ENCODE data around the gene SLC5A5.

DNA sequence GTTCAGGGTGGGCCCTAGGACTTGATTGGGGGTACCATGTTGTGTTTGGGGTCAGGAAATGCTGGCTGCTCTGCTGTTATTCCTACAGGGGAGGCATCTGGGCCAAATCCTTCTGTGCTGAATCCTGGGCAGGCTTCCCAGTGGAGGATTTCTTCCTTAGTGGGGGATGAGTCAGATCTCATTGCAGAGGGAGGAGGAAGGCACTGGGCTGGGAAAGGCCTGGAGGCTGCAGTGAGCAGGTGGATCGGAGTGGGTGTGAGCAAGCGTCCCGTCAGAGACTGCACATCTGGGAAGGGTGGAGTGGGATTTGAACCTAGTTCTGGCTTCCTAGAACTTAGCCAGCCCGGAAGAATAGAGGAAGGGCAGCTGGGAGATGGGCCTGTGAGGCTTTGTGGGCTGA, 72.6 kb downstream of the SLC5A5 start:
- TF ChIP-seq TBL1XR1 (IDR thresholded peaks at IDR 0.05; ENCODE audit: low read depth, low read length): no peak
- TF ChIP-seq, protein P1, sequence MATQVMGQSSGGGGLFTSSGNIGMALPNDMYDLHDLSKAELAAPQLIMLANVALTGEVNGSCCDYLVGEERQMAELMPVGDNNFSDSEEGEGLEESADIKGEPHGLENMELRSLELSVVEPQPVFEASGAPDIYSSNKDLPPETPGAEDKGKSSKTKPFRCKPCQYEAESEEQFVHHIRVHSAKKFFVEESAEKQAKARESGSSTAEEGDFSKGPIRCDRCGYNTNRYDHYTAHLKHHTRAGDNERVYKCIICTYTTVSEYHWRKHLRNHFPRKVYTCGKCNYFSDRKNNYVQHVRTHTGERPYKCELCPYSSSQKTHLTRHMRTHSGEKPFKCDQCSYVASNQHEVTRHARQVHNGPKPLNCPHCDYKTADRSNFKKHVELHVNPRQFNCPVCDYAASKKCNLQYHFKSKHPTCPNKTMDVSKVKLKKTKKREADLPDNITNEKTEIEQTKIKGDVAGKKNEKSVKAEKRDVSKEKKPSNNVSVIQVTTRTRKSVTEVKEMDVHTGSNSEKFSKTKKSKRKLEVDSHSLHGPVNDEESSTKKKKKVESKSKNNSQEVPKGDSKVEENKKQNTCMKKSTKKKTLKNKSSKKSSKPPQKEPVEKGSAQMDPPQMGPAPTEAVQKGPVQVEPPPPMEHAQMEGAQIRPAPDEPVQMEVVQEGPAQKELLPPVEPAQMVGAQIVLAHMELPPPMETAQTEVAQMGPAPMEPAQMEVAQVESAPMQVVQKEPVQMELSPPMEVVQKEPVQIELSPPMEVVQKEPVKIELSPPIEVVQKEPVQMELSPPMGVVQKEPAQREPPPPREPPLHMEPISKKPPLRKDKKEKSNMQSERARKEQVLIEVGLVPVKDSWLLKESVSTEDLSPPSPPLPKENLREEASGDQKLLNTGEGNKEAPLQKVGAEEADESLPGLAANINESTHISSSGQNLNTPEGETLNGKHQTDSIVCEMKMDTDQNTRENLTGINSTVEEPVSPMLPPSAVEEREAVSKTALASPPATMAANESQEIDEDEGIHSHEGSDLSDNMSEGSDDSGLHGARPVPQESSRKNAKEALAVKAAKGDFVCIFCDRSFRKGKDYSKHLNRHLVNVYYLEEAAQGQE (IDR thresholded peaks at IDR 0.05; ENCODE audit: low read depth, low read length): no peak
- TF ChIP-seq, protein P2, sequence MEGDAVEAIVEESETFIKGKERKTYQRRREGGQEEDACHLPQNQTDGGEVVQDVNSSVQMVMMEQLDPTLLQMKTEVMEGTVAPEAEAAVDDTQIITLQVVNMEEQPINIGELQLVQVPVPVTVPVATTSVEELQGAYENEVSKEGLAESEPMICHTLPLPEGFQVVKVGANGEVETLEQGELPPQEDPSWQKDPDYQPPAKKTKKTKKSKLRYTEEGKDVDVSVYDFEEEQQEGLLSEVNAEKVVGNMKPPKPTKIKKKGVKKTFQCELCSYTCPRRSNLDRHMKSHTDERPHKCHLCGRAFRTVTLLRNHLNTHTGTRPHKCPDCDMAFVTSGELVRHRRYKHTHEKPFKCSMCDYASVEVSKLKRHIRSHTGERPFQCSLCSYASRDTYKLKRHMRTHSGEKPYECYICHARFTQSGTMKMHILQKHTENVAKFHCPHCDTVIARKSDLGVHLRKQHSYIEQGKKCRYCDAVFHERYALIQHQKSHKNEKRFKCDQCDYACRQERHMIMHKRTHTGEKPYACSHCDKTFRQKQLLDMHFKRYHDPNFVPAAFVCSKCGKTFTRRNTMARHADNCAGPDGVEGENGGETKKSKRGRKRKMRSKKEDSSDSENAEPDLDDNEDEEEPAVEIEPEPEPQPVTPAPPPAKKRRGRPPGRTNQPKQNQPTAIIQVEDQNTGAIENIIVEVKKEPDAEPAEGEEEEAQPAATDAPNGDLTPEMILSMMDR (IDR thresholded peaks at IDR 0.05 in 2 of 3, conservative IDR thresholded peaks at IDR 0.05 in 1 of 3; ENCODE audit: control insufficient read depth in 2 of 3, extremely low read depth in 1 of 3, insufficient read depth in 1 of 3, low read depth in 3 of 3, low read length in 3 of 3): no peak
- no peak for TF ChIP-seq SIX5 (IDR thresholded peaks at IDR 0.05; ENCODE audit: low read depth, low read length, severe bottlenecking)
- TF ChIP-seq EZH2 (IDR thresholded peaks at IDR 0.05; ENCODE audit: borderline replicate concordance, control insufficient read depth, low read depth, low read length): no peak
- TF ChIP-seq, protein P3, sequence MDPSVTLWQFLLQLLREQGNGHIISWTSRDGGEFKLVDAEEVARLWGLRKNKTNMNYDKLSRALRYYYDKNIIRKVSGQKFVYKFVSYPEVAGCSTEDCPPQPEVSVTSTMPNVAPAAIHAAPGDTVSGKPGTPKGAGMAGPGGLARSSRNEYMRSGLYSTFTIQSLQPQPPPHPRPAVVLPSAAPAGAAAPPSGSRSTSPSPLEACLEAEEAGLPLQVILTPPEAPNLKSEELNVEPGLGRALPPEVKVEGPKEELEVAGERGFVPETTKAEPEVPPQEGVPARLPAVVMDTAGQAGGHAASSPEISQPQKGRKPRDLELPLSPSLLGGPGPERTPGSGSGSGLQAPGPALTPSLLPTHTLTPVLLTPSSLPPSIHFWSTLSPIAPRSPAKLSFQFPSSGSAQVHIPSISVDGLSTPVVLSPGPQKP (IDR thresholded peaks at IDR 0.05; ENCODE audit: low read depth, low read length): no peak
- TF ChIP-seq NBN (IDR thresholded peaks at IDR 0.05): no peak
- TF ChIP-seq NRF1 (conservative IDR thresholded peaks at IDR 0.05; ENCODE audit: low read depth, low read length): no peak
